BJ (cell line): ENCODE data around the gene PRKAR2B. TPM values are rescaled to one million over a fixed set of nuclear protein-coding genes. Genes with fewer than 3 reads are reported as not detected.
"Not testable (repeated sequence)": the region's sequence is repeated elsewhere in the genome, so short reads cannot be mapped to it uniquely, and the experiment has no call there.

ENCODE experiments used
- CTCF ChIA-PET: fragments of 350-600 bp; formaldehyde crosslinking; extraction: SDS; loops from one replicate; lab custom pipeline; 2021; ENCODE audit warnings: antibody characterized with exemption, inconsistent platforms; lab: Yijun Ruan, JAX
- POLR2A ChIA-PET: fragments of 300-600 bp; sonication (Branson Sonifier 250); formaldehyde crosslinking; extraction: SDS; loops from one replicate; lab custom pipeline; 2021; ENCODE audit warnings: antibody characterized with exemption; lab: Charles Lee
- DNase-seq: peaks from one replicate; pipeline ENCODE4 v3.0.0-alpha.2; 2011; ENCODE audit warnings: low read depth
- H3K27me3 ChIP-seq: 2 replicates; pipeline ENCODE4 v1.6.0; 2011; ENCODE audit warnings: low read length; ENCODE audit not compliant: control insufficient read depth, insufficient read depth
- H3K36me3 ChIP-seq: 2 replicates; pipeline ENCODE4 v1.5.1; 2011; ENCODE audit warnings: low read length; ENCODE audit not compliant: control insufficient read depth, insufficient read depth
- H3K4me3 ChIP-seq: 2 replicates; pipeline ENCODE4 v1.5.1; 2011; ENCODE audit warnings: low read depth, mild to moderate bottlenecking, control low read depth, low read length
- CTCF ChIP-seq: IDR thresholded peaks from 2 replicates; pipeline ENCODE4 v1.5.1; 2011; ENCODE audit warnings: low read depth, mild to moderate bottlenecking, control low read depth, inconsistent platforms, low read length, moderate library complexity; ENCODE audit not compliant: insufficient read depth
- polyA plus RNA-seq: library from polyadenylated mRNA; depleted of rRNA; stranded (reverse); fragments of >200 nt; gene quantifications from 2 replicates; pipeline ENCODE4 v1.2.3, GENCODE V29; 2011

PRKAR2B gene
- polyA plus RNA-seq, 1 experiment: 2.6 TPM

- no peak for DNase-seq
- TF ChIP-seq CTCF: no peak
- H3K4me3 ChIP-seq: no peak overlapping the region
- ChIA-PET CTCF (interaction anchor here (2.6 kb wide), 1 partner anchor 17 kb away, joined by 12 read pairs; no protein-coding TSS in a partner anchor), POLR2A (no interaction called here)
- no peaks in the 10 kb centered on the region for H3K36me3 ChIP-seq
- no peaks in the 10 kb centered on the region for H3K27me3 ChIP-seq
Measured at GRCh38 chr7:107130487-107131220, 86.1 kb downstream of the PRKAR2B start.

GRCh38 chr7:107133396-107133795 lies 88.9 kb downstream of the PRKAR2B start:
- CTCF ChIA-PET: interaction anchor here (1.7 to 3.0 kb wide), 2 partner anchors 10 to 14 kb away, joined by 7 to 10 read pairs; no protein-coding TSS in a partner anchor
- no peak for DNase-seq
- Histone ChIP-seq H3K27me3 (no peaks in the 10 kb centered on the region), H3K4me3 (no peak overlapping the region), H3K36me3 (no peaks in the 10 kb centered on the region)
- POLR2A ChIA-PET: no interaction called here
- no peak for TF ChIP-seq CTCF

GRCh38 chr7:107138696-107139420 lies 94.4 kb downstream of the PRKAR2B start:
- TF ChIP-seq CTCF: no peak
- Histone ChIP-seq H3K36me3 (no peaks in the 10 kb centered on the region), H3K4me3 (no peak overlapping the region), H3K27me3 (no peaks in the 10 kb centered on the region)
- ChIA-PET POLR2A (no interaction called here), CTCF (interaction anchor here (1.3 to 2.4 kb wide), 3 partner anchors 8 to 17 kb away, joined by 4 to 13 read pairs (median 8); no protein-coding TSS in a partner anchor)
- no peak for DNase-seq

- DNase-seq, CTCF ChIA-PET, H3K36me3 ChIP-seq, H3K4me3 ChIP-seq, H3K27me3 ChIP-seq, POLR2A ChIA-PET: not testable (repeated sequence)
Measured at GRCh38 chr7:107143875-107144274, 99.4 kb downstream of the PRKAR2B start.

- no peak for TF ChIP-seq CTCF
- ChIA-PET CTCF (no interaction called here), POLR2A (no interaction called here)
- no peaks in the 10 kb centered on the region for H3K27me3 ChIP-seq
- no peak for DNase-seq
- no peaks in the 10 kb centered on the region for H3K36me3 ChIP-seq
- no peak overlapping the region for H3K4me3 ChIP-seq
Measured at GRCh38 chr7:107145067-107145838, 100.7 kb downstream of the PRKAR2B start.
